ENCODE measurements around the gene TCERG1.

The TCERG1 gene

GRCh38 chr5:146451411-146451810 lies 4.3 kb downstream of the TCERG1 start:
- peaks cover 2% of the 10 kb centered on the region for H3K4me1 ChIP-seq (ENCODE audit: control insufficient read depth, insufficient read depth, low read depth, low read length)
- no peak overlapping the region for H3K4me3 ChIP-seq (ENCODE audit: insufficient read depth in 1 of 2, low read depth in 1 of 2, low read length in 2 of 2)
- no peak overlapping the region for H3K9ac ChIP-seq (ENCODE audit: low read length)
- H3K79me1 ChIP-seq (replicated peaks; ENCODE audit: low read length, poor library complexity, severe bottlenecking): no peaks in the 10 kb centered on the region
- H2AK5ac ChIP-seq (ENCODE audit: low read length, severe bottlenecking): no peak overlapping the region
- H2BK12ac ChIP-seq (ENCODE audit: low read length in 2 of 2): no peak overlapping the region
- H3K36me3 ChIP-seq (ENCODE audit: control insufficient read depth in 1 of 2, insufficient read depth in 2 of 2, low read depth in 1 of 2, low read length in 2 of 2): peaks cover 3 to 16% of the 10 kb centered on the region in 2 experiments
- H3K14ac ChIP-seq (ENCODE audit: low read length in 2 of 2): no peak overlapping the region
- no peak overlapping the region for H3K4ac ChIP-seq (ENCODE audit: low read depth in 1 of 2, low read length in 2 of 2)
- no peak overlapping the region for H2BK120ac ChIP-seq (ENCODE audit: low read depth, low read length)
- H2BK5ac ChIP-seq (ENCODE audit: low read depth, low read length, poor library complexity, severe bottlenecking): no peak overlapping the region
- H2AFZ ChIP-seq (ENCODE audit: low read depth, low read length): no peak overlapping the region
- no peak overlapping the region for H4K8ac ChIP-seq (ENCODE audit: low read length)
- WGBS: 100% methylated on average over 2 of the region's 6 CpGs
- H3K27me3 ChIP-seq (ENCODE audit: control insufficient read depth in 1 of 2, insufficient read depth in 1 of 2, low read length in 2 of 2): no peaks in the 10 kb centered on the region
- H4K91ac ChIP-seq (ENCODE audit: low read length): no peak overlapping the region
- no peak overlapping the region for H3K18ac ChIP-seq (ENCODE audit: low read depth in 1 of 2, low read length in 2 of 2)
- no peak overlapping the region for H2BK15ac ChIP-seq (ENCODE audit: low read depth, poor library complexity, severe bottlenecking)
- H3K9me3 ChIP-seq (ENCODE audit: control insufficient read depth, low read length): no peaks in the 10 kb centered on the region
- H3K27ac ChIP-seq (ENCODE audit: low read length, poor library complexity, severe bottlenecking): no peak overlapping the region
- no peak overlapping the region for H3K23ac ChIP-seq (ENCODE audit: low read length in 2 of 2)
- no peak overlapping the region for H3K4me2 ChIP-seq (ENCODE audit: low read length, poor library complexity, severe bottlenecking)
- DNase-seq: no peak

- no peaks in the 10 kb centered on the region for H3K9me3 ChIP-seq (ENCODE audit: control insufficient read depth, low read length)
- H3K23ac ChIP-seq (ENCODE audit: low read length in 2 of 2): no peak overlapping the region
- H3K14ac ChIP-seq (ENCODE audit: low read length in 2 of 2): no peak overlapping the region
- H3K4me2 ChIP-seq (ENCODE audit: low read length, poor library complexity, severe bottlenecking): no peak overlapping the region
- peaks cover 21 to 65% of the 10 kb centered on the region in 2 experiments for H3K36me3 ChIP-seq (ENCODE audit: control insufficient read depth in 1 of 2, insufficient read depth in 2 of 2, low read depth in 1 of 2, low read length in 2 of 2)
- peaks cover 3% of the 10 kb centered on the region for H3K4me1 ChIP-seq (ENCODE audit: control insufficient read depth, insufficient read depth, low read depth, low read length)
- H2BK120ac ChIP-seq (ENCODE audit: low read depth, low read length): no peak overlapping the region
- H3K27me3 ChIP-seq (ENCODE audit: control insufficient read depth in 1 of 2, insufficient read depth in 1 of 2, low read length in 2 of 2): no peaks in the 10 kb centered on the region
- H3K18ac ChIP-seq (ENCODE audit: low read depth in 1 of 2, low read length in 2 of 2): no peak overlapping the region
- DNase-seq: no peak
- no peak overlapping the region for H4K91ac ChIP-seq (ENCODE audit: low read length)
- no peak overlapping the region for H2AFZ ChIP-seq (ENCODE audit: low read depth, low read length)
- H4K8ac ChIP-seq (ENCODE audit: low read length): no peak overlapping the region
- no peak overlapping the region for H3K9ac ChIP-seq (ENCODE audit: low read length)
- H3K4ac ChIP-seq (ENCODE audit: low read depth in 1 of 2, low read length in 2 of 2): no peak overlapping the region
- H3K79me1 ChIP-seq (replicated peaks; ENCODE audit: low read length, poor library complexity, severe bottlenecking): peaks cover 14% of the 10 kb centered on the region
- no peak overlapping the region for H2BK5ac ChIP-seq (ENCODE audit: low read depth, low read length, poor library complexity, severe bottlenecking)
- H3K27ac ChIP-seq (ENCODE audit: low read length, poor library complexity, severe bottlenecking): no peak overlapping the region
- no peak overlapping the region for H2AK5ac ChIP-seq (ENCODE audit: low read length, severe bottlenecking)
- no peak overlapping the region for H3K4me3 ChIP-seq (ENCODE audit: insufficient read depth in 1 of 2, low read depth in 1 of 2, low read length in 2 of 2)
- WGBS: 95% methylated on average over 2 of the region's 2 CpGs
- H2BK15ac ChIP-seq (ENCODE audit: low read depth, poor library complexity, severe bottlenecking): no peak overlapping the region
- H2BK12ac ChIP-seq (ENCODE audit: low read length in 2 of 2): no peak overlapping the region
These were observed 10.3 kb downstream of the TCERG1 start for GRCh38 chr5:146457431-146457830.

GRCh38 chr5:146458894-146459293 lies 11.8 kb downstream of the TCERG1 start:
- peaks cover 5% of the 10 kb centered on the region for H3K4me1 ChIP-seq (ENCODE audit: control insufficient read depth, insufficient read depth, low read depth, low read length)
- H2BK5ac ChIP-seq (ENCODE audit: low read depth, low read length, poor library complexity, severe bottlenecking): no peak overlapping the region
- no peak overlapping the region for H3K14ac ChIP-seq (ENCODE audit: low read length in 2 of 2)
- H3K4ac ChIP-seq (ENCODE audit: low read depth in 1 of 2, low read length in 2 of 2): no peak overlapping the region
- H2BK15ac ChIP-seq (ENCODE audit: low read depth, poor library complexity, severe bottlenecking): no peak overlapping the region
- H3K27me3 ChIP-seq (ENCODE audit: control insufficient read depth in 1 of 2, insufficient read depth in 1 of 2, low read length in 2 of 2): no peaks in the 10 kb centered on the region
- no peaks in the 10 kb centered on the region for H3K9me3 ChIP-seq (ENCODE audit: control insufficient read depth, low read length)
- WGBS: 88% methylated on average over 5 of the region's 5 CpGs
- H3K4me3 ChIP-seq (ENCODE audit: insufficient read depth in 1 of 2, low read depth in 1 of 2, low read length in 2 of 2): no peak overlapping the region
- no peak overlapping the region for H3K4me2 ChIP-seq (ENCODE audit: low read length, poor library complexity, severe bottlenecking)
- H3K36me3 ChIP-seq (ENCODE audit: control insufficient read depth in 1 of 2, insufficient read depth in 2 of 2, low read depth in 1 of 2, low read length in 2 of 2): peaks cover 25 to 80% of the 10 kb centered on the region in 2 experiments
- H3K23ac ChIP-seq (ENCODE audit: low read length in 2 of 2): no peak overlapping the region
- DNase-seq: no peak
- H4K8ac ChIP-seq (ENCODE audit: low read length): peak overlapping the region; percentile 37
- H2BK12ac ChIP-seq (ENCODE audit: low read length in 2 of 2): no peak overlapping the region
- no peak overlapping the region for H3K18ac ChIP-seq (ENCODE audit: low read depth in 1 of 2, low read length in 2 of 2)
- H2AK5ac ChIP-seq (ENCODE audit: low read length, severe bottlenecking): no peak overlapping the region
- no peak overlapping the region for H3K9ac ChIP-seq (ENCODE audit: low read length)
- H2BK120ac ChIP-seq (ENCODE audit: low read depth, low read length): no peak overlapping the region
- no peak overlapping the region for H3K27ac ChIP-seq (ENCODE audit: low read length, poor library complexity, severe bottlenecking)
- H2AFZ ChIP-seq (ENCODE audit: low read depth, low read length): no peak overlapping the region
- peaks cover 17% of the 10 kb centered on the region for H3K79me1 ChIP-seq (replicated peaks; ENCODE audit: low read length, poor library complexity, severe bottlenecking)
- H4K91ac ChIP-seq (ENCODE audit: low read length): peak overlapping the region; percentile 75

GRCh38 chr5:146461319-146461718 lies 14.2 kb downstream of the TCERG1 start:
- Histone ChIP-seq H3K4me1 (ENCODE audit: control insufficient read depth, insufficient read depth, low read depth, low read length) (peaks cover 5% of the 10 kb centered on the region), H3K36me3 (ENCODE audit: control insufficient read depth in 1 of 2, insufficient read depth in 2 of 2, low read depth in 1 of 2, low read length in 2 of 2) (peaks cover 22 to 82% of the 10 kb centered on the region in 2 experiments), H2BK12ac (ENCODE audit: low read length in 2 of 2) (no peak overlapping the region), H3K9ac (ENCODE audit: low read length) (peak overlapping the region; percentile 11), H2BK120ac (ENCODE audit: low read depth, low read length) (no peak overlapping the region), H3K27ac (ENCODE audit: low read length, poor library complexity, severe bottlenecking) (no peak overlapping the region), H3K4ac (ENCODE audit: low read depth in 1 of 2, low read length in 2 of 2) (no peak overlapping the region), H3K14ac (ENCODE audit: low read length in 2 of 2) (no peak overlapping the region), H2BK15ac (ENCODE audit: low read depth, poor library complexity, severe bottlenecking) (no peak overlapping the region), H4K8ac (ENCODE audit: low read length) (no peak overlapping the region), H3K9me3 (ENCODE audit: control insufficient read depth, low read length) (no peaks in the 10 kb centered on the region), H4K91ac (ENCODE audit: low read length) (no peak overlapping the region), H3K18ac (ENCODE audit: low read depth in 1 of 2, low read length in 2 of 2) (no peak overlapping the region), H3K4me3 (ENCODE audit: insufficient read depth in 1 of 2, low read depth in 1 of 2, low read length in 2 of 2) (no peak overlapping the region), H2AK5ac (ENCODE audit: low read length, severe bottlenecking) (no peak overlapping the region), H2AFZ (ENCODE audit: low read depth, low read length) (no peak overlapping the region), H3K23ac (ENCODE audit: low read length in 2 of 2) (no peak overlapping the region), H2BK5ac (ENCODE audit: low read depth, low read length, poor library complexity, severe bottlenecking) (no peak overlapping the region), H3K79me1 (replicated peaks; ENCODE audit: low read length, poor library complexity, severe bottlenecking) (peaks cover 17% of the 10 kb centered on the region), H3K27me3 (ENCODE audit: control insufficient read depth in 1 of 2, insufficient read depth in 1 of 2, low read length in 2 of 2) (no peaks in the 10 kb centered on the region), H3K4me2 (ENCODE audit: low read length, poor library complexity, severe bottlenecking) (no peak overlapping the region)
- no CpG with 5 or more reads among the region's 1 CpG for WGBS
- peak; percentile 15 for DNase-seq

All from mesenchymal stem cell (in vitro differentiated cells and primary cell).